ENCODE results near the gene CDK5. TPM values are rescaled to one million over a fixed set of nuclear protein-coding genes. Genes with fewer than 3 reads are reported as not detected.

The CDK5 gene
- total and polyA plus RNA-seq, 2 donors from 2014 or later: 9.1 to 21.5 TPM

DNA sequence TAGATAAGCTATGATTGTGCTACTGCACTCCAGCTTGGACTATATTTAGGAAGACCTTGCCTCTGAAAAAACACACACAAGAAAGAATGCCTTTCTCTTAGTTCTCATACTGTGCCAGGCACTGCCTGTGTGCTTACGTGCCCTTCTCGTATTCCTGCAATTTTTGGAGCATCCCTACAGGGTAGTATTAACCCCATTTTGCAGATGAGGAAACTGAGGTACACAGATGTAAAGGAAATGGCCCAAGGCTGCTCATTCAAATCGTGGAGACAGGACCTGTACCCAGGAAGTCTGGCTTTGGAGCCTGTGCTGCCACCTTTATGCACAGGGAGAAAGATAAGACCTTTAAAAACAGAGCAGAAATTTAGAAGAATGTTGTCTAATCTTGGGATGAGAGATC is 45.3 kb upstream of the CDK5 start:
- Histone ChIP-seq H3K27me3 (ENCODE audit: control insufficient read depth, insufficient read depth, low read length) (no peaks in the 10 kb centered on the region), H3K36me3 (ENCODE audit: control insufficient read depth in 2 of 3, insufficient read depth in 3 of 3, low read length in 3 of 3) (no peaks in the 10 kb centered on the region), H3K4me1 (ENCODE audit: control insufficient read depth in 2 of 3, insufficient read depth in 2 of 3, low read depth in 1 of 3, low read length in 3 of 3) (no peaks in the 10 kb centered on the region), H3K9ac (ENCODE audit: low read length in 3 of 3) (no peak overlapping the region), H3K4me3 (ENCODE audit: low read length in 3 of 3) (no peak overlapping the region), H3K27ac (ENCODE audit: low read depth in 2 of 2, low read length in 2 of 2) (no peak overlapping the region), H3K9me3 (ENCODE audit: control insufficient read depth in 2 of 3, insufficient read depth in 1 of 3, low read length in 3 of 3) (no peaks in the 10 kb centered on the region)
- DNase-seq (no peak), FAIRE-seq (no peak)
- intact Hi-C loops (cut with DNase I): no loop called here
- TF ChIP-seq, protein P1, sequence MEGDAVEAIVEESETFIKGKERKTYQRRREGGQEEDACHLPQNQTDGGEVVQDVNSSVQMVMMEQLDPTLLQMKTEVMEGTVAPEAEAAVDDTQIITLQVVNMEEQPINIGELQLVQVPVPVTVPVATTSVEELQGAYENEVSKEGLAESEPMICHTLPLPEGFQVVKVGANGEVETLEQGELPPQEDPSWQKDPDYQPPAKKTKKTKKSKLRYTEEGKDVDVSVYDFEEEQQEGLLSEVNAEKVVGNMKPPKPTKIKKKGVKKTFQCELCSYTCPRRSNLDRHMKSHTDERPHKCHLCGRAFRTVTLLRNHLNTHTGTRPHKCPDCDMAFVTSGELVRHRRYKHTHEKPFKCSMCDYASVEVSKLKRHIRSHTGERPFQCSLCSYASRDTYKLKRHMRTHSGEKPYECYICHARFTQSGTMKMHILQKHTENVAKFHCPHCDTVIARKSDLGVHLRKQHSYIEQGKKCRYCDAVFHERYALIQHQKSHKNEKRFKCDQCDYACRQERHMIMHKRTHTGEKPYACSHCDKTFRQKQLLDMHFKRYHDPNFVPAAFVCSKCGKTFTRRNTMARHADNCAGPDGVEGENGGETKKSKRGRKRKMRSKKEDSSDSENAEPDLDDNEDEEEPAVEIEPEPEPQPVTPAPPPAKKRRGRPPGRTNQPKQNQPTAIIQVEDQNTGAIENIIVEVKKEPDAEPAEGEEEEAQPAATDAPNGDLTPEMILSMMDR (IDR thresholded peaks at IDR 0.05; ENCODE audit: borderline replicate concordance, extremely low read depth, insufficient read depth): no peak

- H3K36me3 ChIP-seq (ENCODE audit: control insufficient read depth in 2 of 3, insufficient read depth in 3 of 3, low read length in 3 of 3): no peaks in the 10 kb centered on the region
- no peaks in the 10 kb centered on the region for H3K9me3 ChIP-seq (ENCODE audit: control insufficient read depth in 2 of 3, insufficient read depth in 1 of 3, low read length in 3 of 3)
- TF ChIP-seq, protein P1 (IDR thresholded peaks at IDR 0.05; ENCODE audit: borderline replicate concordance, extremely low read depth, insufficient read depth): no peak
- no peak overlapping the region for H3K9ac ChIP-seq (ENCODE audit: low read length in 3 of 3)
- no peak overlapping the region for H3K4me3 ChIP-seq (ENCODE audit: low read length in 3 of 3)
- H3K4me1 ChIP-seq (ENCODE audit: control insufficient read depth in 2 of 3, insufficient read depth in 2 of 3, low read depth in 1 of 3, low read length in 3 of 3): no peaks in the 10 kb centered on the region
- intact Hi-C loops (cut with DNase I): no loop called here
- H3K27me3 ChIP-seq (ENCODE audit: control insufficient read depth, insufficient read depth, low read length): no peaks in the 10 kb centered on the region
- peak in 1 of 5 donors; percentile 59 for DNase-seq
- no peak overlapping the region for H3K27ac ChIP-seq (ENCODE audit: low read depth in 2 of 2, low read length in 2 of 2)
- FAIRE-seq: no peak
These were observed 44.1 kb upstream of the CDK5 start for GRCh38 chr7:151101621-151102396.

DNA sequence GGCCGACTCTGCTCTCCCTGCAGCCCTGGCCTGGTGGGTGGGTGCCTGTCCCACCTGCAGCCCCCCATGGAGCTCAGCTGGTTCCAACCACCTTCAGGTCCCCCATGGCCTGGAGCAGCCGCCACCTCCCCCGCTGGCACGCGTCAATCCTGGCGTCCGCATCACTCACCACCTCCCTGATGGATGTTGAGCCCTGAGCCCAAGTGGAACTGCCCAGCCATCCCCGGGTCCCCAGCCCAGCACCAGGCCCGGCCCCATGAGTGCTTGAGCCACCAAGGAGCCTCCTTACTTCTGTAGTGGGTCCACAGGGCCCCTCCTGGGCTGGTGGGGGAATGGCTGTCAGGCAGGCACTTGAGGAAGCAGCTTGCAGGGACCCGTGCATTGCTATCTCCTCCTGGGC is 43.2 kb upstream of the CDK5 start:
- FAIRE-seq (no peak), DNase-seq (peak in 1 of 5 donors; percentile 67)
- H3K4me1 ChIP-seq (ENCODE audit: control insufficient read depth in 2 of 3, insufficient read depth in 2 of 3, low read depth in 1 of 3, low read length in 3 of 3): no peaks in the 10 kb centered on the region
- no peaks in the 10 kb centered on the region for H3K9me3 ChIP-seq (ENCODE audit: control insufficient read depth in 2 of 3, insufficient read depth in 1 of 3, low read length in 3 of 3)
- no peak overlapping the region for H3K27ac ChIP-seq (ENCODE audit: low read depth in 2 of 2, low read length in 2 of 2)
- no peaks in the 10 kb centered on the region for H3K27me3 ChIP-seq (ENCODE audit: control insufficient read depth, insufficient read depth, low read length)
- H3K36me3 ChIP-seq (ENCODE audit: control insufficient read depth in 2 of 3, insufficient read depth in 3 of 3, low read length in 3 of 3): no peaks in the 10 kb centered on the region
- intact Hi-C loops (cut with DNase I): no loop called here
- H3K9ac ChIP-seq (ENCODE audit: low read length in 3 of 3): no peak overlapping the region
- no peak overlapping the region for H3K4me3 ChIP-seq (ENCODE audit: low read length in 3 of 3)
- TF ChIP-seq, protein P1 (IDR thresholded peaks at IDR 0.05; ENCODE audit: borderline replicate concordance, extremely low read depth, insufficient read depth): no peak
